ENCODE results near the gene DNAJC18.
A peak's percentile ranks its signal among the peaks of the same experiment; 100 is the strongest.

DNAJC18 gene

DNA sequence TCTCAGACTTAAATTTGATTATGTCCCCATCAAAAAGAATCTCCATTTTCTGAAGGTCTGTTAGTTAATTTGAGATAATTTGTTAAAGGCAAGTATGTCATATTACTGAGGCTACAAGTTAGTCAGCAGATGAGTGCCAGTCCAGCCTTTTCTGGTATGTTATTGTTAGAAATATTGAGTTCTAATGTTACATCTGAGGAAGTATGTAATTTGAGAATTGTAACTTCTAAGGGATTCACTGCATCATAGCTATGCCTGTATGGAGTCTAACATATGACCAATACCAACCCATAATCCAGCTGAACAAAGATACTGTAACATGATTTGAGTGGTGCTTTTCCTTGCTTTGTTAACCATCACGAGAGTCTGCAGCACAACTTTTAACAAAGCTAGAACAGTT, 70.1 kb downstream of the DNAJC18 start:
- no peaks in the 10 kb centered on the region for H3K27me3 ChIP-seq (ENCODE audit: insufficient read depth, low read length, poor library complexity, severe bottlenecking)
- no peaks in the 10 kb centered on the region for H4K20me1 ChIP-seq (ENCODE audit: insufficient read depth, low read length, poor library complexity, severe bottlenecking)
- no peak overlapping the region for H3K9ac ChIP-seq (ENCODE audit: low read depth, low read length, poor library complexity, severe bottlenecking)
- no peaks in the 10 kb centered on the region for H3F3A ChIP-seq (ENCODE audit: low read depth)
- no peak overlapping the region for H2AFZ ChIP-seq (ENCODE audit: low read length)
- H3K4me2 ChIP-seq (ENCODE audit: low read depth, low read length, poor library complexity, severe bottlenecking): no peak overlapping the region
- H3K9me2 ChIP-seq (replicated peaks; ENCODE audit: low read depth, low read length): no peaks in the 10 kb centered on the region
- H3K79me2 ChIP-seq (ENCODE audit: insufficient read depth, low read length): no peaks in the 10 kb centered on the region
- no peaks in the 10 kb centered on the region for H3K4me1 ChIP-seq (ENCODE audit: insufficient read depth, low read length, poor library complexity, severe bottlenecking)
- peaks cover 57% of the 10 kb centered on the region; the same call in 1 of the 2 replicates for H3K36me3 ChIP-seq (ENCODE audit: insufficient read depth, low read length)
- no peak for TF ChIP-seq CTCF (conservative IDR thresholded peaks at IDR 0.05; ENCODE audit: low read length)
- TF ChIP-seq EZH2phosphoT487 (IDR thresholded peaks at IDR 0.05; ENCODE audit: borderline replicate concordance): no peak
- no peak overlapping the region for H3K4me3 ChIP-seq (ENCODE audit: low read length, poor library complexity, severe bottlenecking)
- no peaks in the 10 kb centered on the region for H3K9me3 ChIP-seq (ENCODE audit: insufficient read depth, low read depth, low read length)

DNA sequence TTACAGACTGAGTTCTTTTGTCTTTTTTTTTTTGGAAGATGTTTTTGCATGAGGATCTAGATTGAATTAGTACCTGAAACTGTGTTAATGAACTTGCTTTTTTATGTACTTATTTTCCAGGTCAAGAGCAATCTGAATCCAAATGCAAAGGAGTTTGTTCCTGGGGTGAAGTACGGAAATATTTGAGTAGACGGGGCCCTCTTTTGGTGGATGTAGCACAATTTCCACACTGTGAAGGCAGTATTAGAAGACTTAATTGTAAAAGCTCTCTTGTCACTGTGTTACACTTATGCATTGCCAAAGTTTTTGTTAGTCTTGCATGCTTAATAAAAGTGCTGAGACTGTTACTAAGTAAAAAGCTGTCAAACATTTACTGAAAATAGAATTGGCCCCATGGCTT, 70.7 kb downstream of the DNAJC18 start:
- Histone ChIP-seq H3K79me2 (ENCODE audit: insufficient read depth, low read length) (peaks cover 3% of the 10 kb centered on the region; the same call in 1 of the 2 replicates), H3K4me3 (ENCODE audit: low read length, poor library complexity, severe bottlenecking) (no peak overlapping the region), H4K20me1 (ENCODE audit: insufficient read depth, low read length, poor library complexity, severe bottlenecking) (peaks cover 5% of the 10 kb centered on the region), H3K4me2 (ENCODE audit: low read depth, low read length, poor library complexity, severe bottlenecking) (no peak overlapping the region), H3K9ac (ENCODE audit: low read depth, low read length, poor library complexity, severe bottlenecking) (no peak overlapping the region), H3K9me3 (ENCODE audit: insufficient read depth, low read depth, low read length) (no peaks in the 10 kb centered on the region), H3F3A (ENCODE audit: low read depth) (no peaks in the 10 kb centered on the region), H2AFZ (ENCODE audit: low read length) (no peak overlapping the region), H3K4me1 (ENCODE audit: insufficient read depth, low read length, poor library complexity, severe bottlenecking) (no peaks in the 10 kb centered on the region), H3K36me3 (ENCODE audit: insufficient read depth, low read length) (peaks cover 63% of the 10 kb centered on the region; the same call in 1 of the 2 replicates), H3K9me2 (replicated peaks; ENCODE audit: low read depth, low read length) (no peaks in the 10 kb centered on the region), H3K27me3 (ENCODE audit: insufficient read depth, low read length, poor library complexity, severe bottlenecking) (no peaks in the 10 kb centered on the region)
- TF ChIP-seq CTCF (conservative IDR thresholded peaks at IDR 0.05; ENCODE audit: low read length): peak; percentile 52
- no peak for TF ChIP-seq EZH2phosphoT487 (IDR thresholded peaks at IDR 0.05; ENCODE audit: borderline replicate concordance)

DNA sequence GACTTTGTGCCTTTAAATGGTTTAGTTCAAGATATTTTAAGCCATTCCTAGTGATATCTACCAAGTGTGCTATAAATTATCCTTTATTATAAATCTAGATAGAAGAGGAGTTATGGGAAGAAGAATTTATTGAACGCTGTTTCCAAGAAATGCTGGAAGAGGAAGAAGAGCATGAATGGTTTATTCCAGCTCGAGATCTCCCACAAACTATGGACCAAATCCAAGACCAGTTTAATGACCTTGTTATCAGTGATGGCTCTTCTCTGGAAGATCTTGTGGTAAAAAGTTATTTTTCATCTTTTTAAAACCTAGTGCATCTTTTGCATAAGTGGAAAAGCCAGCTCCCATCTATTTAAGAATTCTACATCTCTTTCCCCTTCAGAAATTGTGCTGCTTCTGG, 74.9 kb downstream of the DNAJC18 start:
- Histone ChIP-seq H4K20me1 (ENCODE audit: insufficient read depth, low read length, poor library complexity, severe bottlenecking) (peaks cover 30% of the 10 kb centered on the region), H3K9ac (ENCODE audit: low read depth, low read length, poor library complexity, severe bottlenecking) (no peak overlapping the region), H3K9me2 (replicated peaks; ENCODE audit: low read depth, low read length) (no peaks in the 10 kb centered on the region), H3F3A (ENCODE audit: low read depth) (no peaks in the 10 kb centered on the region), H3K79me2 (ENCODE audit: insufficient read depth, low read length) (peaks cover 42% of the 10 kb centered on the region), H3K27me3 (ENCODE audit: insufficient read depth, low read length, poor library complexity, severe bottlenecking) (no peaks in the 10 kb centered on the region), H3K36me3 (ENCODE audit: insufficient read depth, low read length) (peaks cover 56% of the 10 kb centered on the region; the same call in 1 of the 2 replicates), H2AFZ (ENCODE audit: low read length) (no peak overlapping the region), H3K4me2 (ENCODE audit: low read depth, low read length, poor library complexity, severe bottlenecking) (no peak overlapping the region), H3K4me1 (ENCODE audit: insufficient read depth, low read length, poor library complexity, severe bottlenecking) (no peaks in the 10 kb centered on the region), H3K4me3 (ENCODE audit: low read length, poor library complexity, severe bottlenecking) (no peak overlapping the region), H3K9me3 (ENCODE audit: insufficient read depth, low read depth, low read length) (no peaks in the 10 kb centered on the region)
- TF ChIP-seq EZH2phosphoT487 (IDR thresholded peaks at IDR 0.05; ENCODE audit: borderline replicate concordance): no peak
- no peak for TF ChIP-seq CTCF (conservative IDR thresholded peaks at IDR 0.05; ENCODE audit: low read length)
